ENCODE data around the gene HOXA13.

HOXA13 gene

GRCh38 chr7:27199849-27200760 lies at the start of gene HOXA13:
HOXA13 (minus strand) TSS chr7:27200091; CDS start chr7:27200077, 14 bp downstream.
- peak; percentile 53 for ATAC-seq (ENCODE audit: low read depth)
- Mint-ChIP-seq H3K27ac (peak within 1 kb of the TSS; percentile 79), H3K9me3 (peaks cover 2% of the 10 kb centered on the region), H3K27me3 (peaks cover 34% of the 10 kb centered on the region), H3K4me3 (peak within 1 kb of the TSS; percentile 84), H3K36me3 (no peaks in the 10 kb centered on the region), H3K4me1 (peaks cover 21% of the 10 kb centered on the region)
- DNase-seq (ENCODE audit: low spot score in 2 of 2) = peak in 1 of 2 donors; percentile 32

DNA sequence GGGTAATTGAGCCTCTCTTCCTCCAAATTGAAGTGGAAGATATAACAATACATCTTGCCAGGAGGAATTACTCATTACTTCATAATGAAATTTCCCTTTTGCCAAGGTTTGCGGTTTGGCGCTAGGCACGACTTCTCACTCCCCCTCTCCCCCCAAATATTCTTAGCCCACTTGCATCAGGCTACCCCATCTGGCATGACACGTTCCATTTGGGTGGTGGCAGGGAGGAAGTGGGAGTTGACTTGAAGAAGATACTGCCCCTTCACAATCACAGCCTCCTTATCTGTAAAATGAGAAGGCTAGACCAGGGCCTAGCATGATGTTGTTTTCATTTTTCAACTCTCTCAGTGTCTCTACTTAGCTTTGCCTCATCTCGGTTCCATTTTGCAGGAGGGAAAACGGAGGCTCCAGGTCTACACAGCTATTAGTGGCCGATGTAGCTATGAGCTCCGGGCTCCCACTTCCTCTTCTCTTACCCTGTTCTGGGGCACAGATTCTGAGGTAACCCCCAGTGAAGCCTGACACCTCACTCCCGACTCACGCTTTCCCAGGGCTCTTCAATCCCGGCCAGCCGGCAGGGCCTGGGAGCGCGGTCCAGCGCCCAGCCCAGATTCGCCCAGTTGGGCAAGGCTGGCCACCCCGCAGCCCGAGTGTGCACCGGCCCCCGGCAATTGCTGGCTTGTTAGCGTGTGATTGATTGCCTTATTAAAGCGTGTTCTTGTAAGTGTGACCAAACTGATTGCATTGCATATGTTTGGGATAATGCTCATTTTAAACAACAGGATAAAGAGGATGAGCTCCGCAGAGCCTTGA lies 49.2 kb upstream of the HOXA13 start:
- Mint-ChIP-seq H3K36me3 (no peaks in the 10 kb centered on the region), H3K27me3 (peaks cover 48% of the 10 kb centered on the region), H3K9me3 (no peaks in the 10 kb centered on the region), H3K4me3 (peak overlapping the region; percentile 6), H3K27ac (no peak overlapping the region), H3K4me1 (peaks cover 23% of the 10 kb centered on the region)
- ATAC-seq (ENCODE audit: low read depth) = no peak
- DNase-seq (ENCODE audit: low spot score in 2 of 2) = peak in 1 of 2 donors; percentile 13

DNA sequence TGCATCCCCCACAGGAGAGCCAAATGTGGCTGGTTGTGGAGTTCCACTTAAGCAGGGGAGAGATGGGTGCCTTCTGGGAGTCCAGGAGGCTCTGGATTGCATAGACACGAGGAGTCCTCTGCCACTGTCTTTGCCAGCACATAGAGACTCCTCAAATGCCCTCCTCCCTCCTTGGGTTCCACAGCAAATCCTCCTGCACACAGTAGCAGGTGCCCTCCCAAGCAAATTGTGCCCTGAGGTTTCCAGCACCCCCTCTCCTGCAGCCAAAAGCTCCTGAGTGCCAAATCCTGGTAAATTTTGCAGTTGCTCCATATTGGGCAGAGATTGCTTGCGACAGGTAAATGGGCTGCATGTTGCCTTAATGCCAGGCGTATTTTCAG lies 48.5 kb upstream of the HOXA13 start:
- H3K36me3 Mint-ChIP-seq = no peaks in the 10 kb centered on the region
- no peaks in the 10 kb centered on the region for H3K9me3 Mint-ChIP-seq
- peaks cover 47% of the 10 kb centered on the region for H3K27me3 Mint-ChIP-seq
- DNase-seq (ENCODE audit: low spot score in 2 of 2) (no peak), ATAC-seq (ENCODE audit: low read depth) (no peak)
- H3K27ac Mint-ChIP-seq = no peak overlapping the region
- H3K4me1 Mint-ChIP-seq = peaks cover 24% of the 10 kb centered on the region
- H3K4me3 Mint-ChIP-seq = no peak overlapping the region

DNA sequence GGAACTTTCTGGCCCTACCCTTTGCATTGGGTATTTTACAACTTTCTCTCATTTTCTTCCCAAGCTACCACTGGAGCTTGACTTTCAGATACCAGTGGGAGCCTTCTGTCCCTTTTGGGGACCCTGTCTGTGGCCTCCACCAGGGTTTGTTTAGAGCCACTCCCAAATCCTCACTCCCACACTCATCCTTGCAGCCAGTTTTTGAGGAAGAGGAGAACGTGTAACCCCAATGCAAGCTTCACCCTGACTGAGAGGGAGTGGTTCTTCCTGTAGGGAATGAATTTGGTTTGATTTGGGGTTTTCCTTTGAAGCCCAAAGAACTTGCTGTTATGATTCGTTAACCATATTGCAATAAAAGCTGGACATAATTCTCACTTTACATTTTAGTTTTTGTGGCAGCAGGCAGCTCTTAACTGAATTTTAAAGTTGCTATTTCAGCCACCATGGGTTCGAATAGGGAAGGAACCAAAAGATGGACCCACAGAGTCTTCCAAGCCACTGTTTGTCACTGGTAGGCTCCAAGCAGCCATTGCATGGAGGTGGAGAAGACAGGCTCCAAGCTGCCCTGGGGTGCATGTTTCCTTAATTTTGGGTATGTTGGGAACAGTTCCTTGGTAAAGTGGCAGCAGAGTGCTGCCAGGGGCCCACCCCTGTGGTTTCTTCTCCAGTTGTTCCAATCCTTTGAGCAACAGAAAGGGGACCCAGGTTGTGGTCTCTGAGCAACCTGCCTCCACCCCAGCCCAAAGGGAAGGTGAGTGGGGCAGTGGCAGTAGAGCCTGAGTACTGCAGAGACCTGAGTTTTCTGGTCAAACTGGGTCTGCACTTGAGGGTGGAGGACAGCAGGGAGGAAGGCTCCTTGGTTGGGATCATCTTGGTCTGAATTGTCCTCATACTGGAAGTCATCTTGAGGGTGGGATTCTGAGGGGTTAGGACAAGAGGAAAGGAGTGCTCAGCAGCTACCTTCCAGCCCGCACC lies 47.8 kb upstream of the HOXA13 start:
- Mint-ChIP-seq H3K27me3 (peaks cover 48% of the 10 kb centered on the region), H3K4me3 (no peak overlapping the region), H3K27ac (no peak overlapping the region), H3K36me3 (no peaks in the 10 kb centered on the region), H3K9me3 (no peaks in the 10 kb centered on the region), H3K4me1 (peaks cover 25% of the 10 kb centered on the region)
- no peak for DNase-seq (ENCODE audit: low spot score in 2 of 2)
- ATAC-seq (ENCODE audit: low read depth) = no peak

GRCh38 chr7:27247000-27247399 lies 47.1 kb upstream of the HOXA13 start:
- Mint-ChIP-seq H3K27ac (no peak overlapping the region), H3K4me1 (peaks cover 25% of the 10 kb centered on the region), H3K4me3 (no peak overlapping the region)

DNA sequence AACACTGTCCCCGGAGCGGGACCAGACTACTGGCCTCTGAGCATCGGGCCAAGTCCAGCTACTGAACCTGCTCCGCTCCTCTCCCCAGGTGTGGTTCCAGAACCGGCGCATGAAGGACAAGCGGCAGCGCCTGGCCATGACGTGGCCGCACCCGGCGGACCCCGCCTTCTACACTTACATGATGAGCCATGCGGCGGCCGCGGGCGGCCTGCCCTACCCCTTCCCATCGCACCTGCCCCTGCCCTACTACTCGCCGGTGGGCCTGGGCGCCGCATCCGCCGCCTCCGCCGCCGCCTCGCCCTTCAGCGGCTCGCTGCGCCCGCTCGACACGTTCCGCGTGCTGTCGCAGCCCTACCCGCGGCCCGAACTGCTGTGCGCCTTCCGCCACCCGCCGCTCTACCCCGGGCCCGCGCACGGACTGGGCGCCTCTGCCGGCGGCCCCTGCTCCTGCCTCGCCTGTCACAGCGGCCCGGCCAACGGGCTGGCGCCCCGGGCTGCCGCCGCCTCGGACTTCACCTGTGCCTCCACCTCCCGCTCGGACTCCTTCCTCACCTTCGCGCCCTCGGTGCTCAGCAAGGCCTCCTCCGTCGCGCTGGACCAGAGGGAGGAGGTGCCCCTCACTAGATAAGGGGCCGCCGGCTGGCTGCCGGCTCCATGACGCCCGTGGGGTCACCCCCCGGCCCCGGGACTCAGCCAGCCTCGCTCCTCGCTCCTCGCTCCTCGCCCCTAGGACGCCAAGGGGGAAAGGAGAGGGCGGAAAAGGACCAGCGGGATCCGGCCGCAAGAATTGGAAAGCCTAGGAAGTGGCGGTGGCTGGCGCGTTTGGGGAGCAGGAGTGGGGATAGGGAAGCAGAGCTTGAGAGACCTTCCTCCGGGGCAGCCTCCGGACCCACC lies 46.2 kb upstream of the HOXA13 start:
- peaks cover 45% of the 10 kb centered on the region for H3K27me3 Mint-ChIP-seq
- peak overlapping the region; percentile 34 for H3K4me3 Mint-ChIP-seq
- H3K9me3 Mint-ChIP-seq = peaks cover 1% of the 10 kb centered on the region
- no peak overlapping the region for H3K27ac Mint-ChIP-seq
- peaks cover 25% of the 10 kb centered on the region for H3K4me1 Mint-ChIP-seq
- peaks cover 2% of the 10 kb centered on the region for H3K36me3 Mint-ChIP-seq
- DNase-seq (ENCODE audit: low spot score in 2 of 2) = peak in 1 of 2 donors; percentile 32
- ATAC-seq (ENCODE audit: low read depth) = no peak

More at GRCh38 chr7:27247000-27247399, 47.1 kb upstream of the HOXA13 start:
- peaks cover 2% of the 10 kb centered on the region for H3K36me3 Mint-ChIP-seq
- DNase-seq (ENCODE audit: low spot score in 2 of 2) (no peak), ATAC-seq (ENCODE audit: low read depth) (no peak)
- peaks cover 45% of the 10 kb centered on the region for H3K27me3 Mint-ChIP-seq
- H3K9me3 Mint-ChIP-seq = peaks cover 1% of the 10 kb centered on the region

DNA sequence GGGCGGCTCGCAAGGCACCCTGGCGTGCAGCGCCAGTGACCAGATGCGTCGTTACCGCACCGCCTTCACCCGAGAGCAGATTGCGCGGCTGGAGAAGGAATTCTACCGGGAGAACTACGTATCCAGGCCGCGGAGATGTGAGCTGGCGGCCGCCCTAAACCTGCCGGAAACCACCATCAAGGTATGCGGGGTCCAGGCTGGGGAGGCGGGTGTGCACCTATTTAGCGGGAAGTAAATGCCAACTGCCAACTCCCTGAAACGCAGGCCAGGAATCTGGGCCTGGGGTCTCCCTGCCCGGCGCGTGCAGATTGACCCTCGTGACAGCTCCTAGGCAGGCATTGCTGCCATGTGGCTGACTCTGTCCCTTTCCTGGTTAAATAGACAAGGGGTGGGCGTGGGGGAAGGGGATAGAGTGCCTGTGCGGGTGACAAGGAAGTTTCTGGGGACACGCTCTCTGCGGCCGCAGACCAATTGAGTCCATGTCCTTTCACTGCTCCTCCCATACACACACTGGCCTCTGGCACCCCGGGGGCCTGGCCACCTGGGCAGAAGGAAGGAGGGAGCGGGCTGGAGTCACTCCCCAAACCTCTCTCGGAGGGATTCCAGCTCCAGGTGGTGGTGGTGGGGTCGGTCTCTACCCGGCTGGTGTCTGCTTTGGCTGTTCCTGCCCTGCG lies 45.4 kb upstream of the HOXA13 start:
- H3K27ac Mint-ChIP-seq = no peak overlapping the region
- no peak overlapping the region for H3K4me3 Mint-ChIP-seq
- ATAC-seq (ENCODE audit: low read depth) (no peak), DNase-seq (ENCODE audit: low spot score in 2 of 2) (no peak)
- peaks cover 1% of the 10 kb centered on the region for H3K9me3 Mint-ChIP-seq
- peaks cover 2% of the 10 kb centered on the region for H3K36me3 Mint-ChIP-seq
- peaks cover 46% of the 10 kb centered on the region for H3K27me3 Mint-ChIP-seq
- peaks cover 28% of the 10 kb centered on the region for H3K4me1 Mint-ChIP-seq

DNA sequence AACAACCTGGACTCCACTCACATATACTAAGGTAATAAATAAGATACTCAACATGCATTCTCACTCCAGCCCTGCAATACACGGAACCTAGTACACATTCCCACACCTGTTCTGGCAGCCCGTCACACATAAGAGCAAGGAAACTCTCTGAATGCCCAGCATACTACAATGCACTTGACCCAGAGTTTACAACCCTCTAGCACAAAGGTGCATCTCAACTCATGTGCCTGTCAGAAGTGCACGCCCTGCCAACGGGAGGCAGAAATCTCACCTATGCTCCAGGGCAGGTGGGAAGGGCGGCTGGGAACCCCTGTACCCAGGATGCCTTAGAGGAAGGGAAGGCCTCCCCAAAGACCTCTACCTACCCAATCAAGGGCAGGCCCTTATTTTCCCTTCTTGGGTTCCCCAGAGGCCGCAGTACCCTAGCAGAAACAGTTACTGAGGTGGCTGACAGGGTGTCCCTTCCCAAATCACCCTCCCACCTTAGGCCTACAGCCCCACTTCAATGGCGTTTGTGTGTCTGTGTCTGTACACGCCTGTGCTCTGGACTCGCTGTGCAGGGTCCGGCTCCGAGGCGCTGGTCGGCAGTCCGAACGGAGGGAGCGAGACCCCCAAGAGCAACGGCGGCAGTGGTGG lies 44.7 kb upstream of the HOXA13 start:
- Mint-ChIP-seq H3K27me3 (peaks cover 44% of the 10 kb centered on the region), H3K9me3 (peaks cover 1% of the 10 kb centered on the region), H3K4me3 (no peak overlapping the region), H3K4me1 (peaks cover 24% of the 10 kb centered on the region), H3K36me3 (peaks cover 2% of the 10 kb centered on the region), H3K27ac (no peak overlapping the region)
- DNase-seq (ENCODE audit: low spot score in 2 of 2) = peak in 1 of 2 donors; percentile 12
- no peak for ATAC-seq (ENCODE audit: low read depth)

DNA sequence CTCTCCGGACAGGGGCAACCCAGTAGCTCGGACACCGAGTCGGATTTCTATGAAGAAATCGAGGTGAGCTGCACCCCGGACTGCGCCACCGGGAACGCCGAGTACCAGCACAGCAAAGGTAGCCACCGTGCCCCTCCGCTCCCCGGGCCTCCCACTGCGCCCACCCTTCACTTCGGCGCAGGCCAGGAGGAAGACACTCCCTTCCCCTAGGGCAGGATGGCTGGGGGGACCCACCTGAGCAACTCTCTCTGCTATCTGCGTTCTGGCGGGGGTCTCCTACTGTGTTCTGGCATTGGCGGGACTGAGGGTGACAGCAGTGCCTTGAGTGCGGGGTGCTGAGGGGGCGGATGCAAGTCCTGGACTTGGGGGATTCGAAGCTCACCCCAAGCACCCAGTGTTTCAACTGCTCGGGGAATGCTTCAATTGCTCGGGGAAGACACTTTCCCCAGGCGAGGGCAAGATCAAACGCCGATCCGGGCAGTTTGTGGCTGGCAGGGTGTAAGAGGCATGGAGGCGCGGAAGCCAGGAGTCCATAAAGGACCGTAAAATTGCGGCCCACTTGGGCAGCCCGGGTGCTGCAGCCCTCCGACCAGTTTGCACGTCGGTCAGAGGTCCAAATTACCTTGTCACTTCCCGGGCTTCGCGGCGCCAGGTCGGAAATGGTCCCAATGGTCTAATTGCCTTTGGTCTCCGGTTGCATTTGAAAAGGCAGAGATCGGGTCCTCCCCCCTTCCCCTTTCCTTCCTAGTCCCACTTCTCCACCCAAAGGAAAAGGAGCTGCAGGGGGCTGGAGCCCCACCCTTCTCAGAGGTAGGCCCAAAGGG lies 43.7 kb upstream of the HOXA13 start:
- Mint-ChIP-seq H3K27me3 (peaks cover 41% of the 10 kb centered on the region), H3K4me1 (peaks cover 14% of the 10 kb centered on the region), H3K9me3 (peaks cover 1% of the 10 kb centered on the region), H3K36me3 (peaks cover 2% of the 10 kb centered on the region), H3K27ac (peak overlapping the region; percentile 75), H3K4me3 (peak overlapping the region; percentile 46)
- DNase-seq (ENCODE audit: low spot score in 2 of 2) = peak in 1 of 2 donors; percentile 16
- ATAC-seq (ENCODE audit: low read depth) = no peak

DNA sequence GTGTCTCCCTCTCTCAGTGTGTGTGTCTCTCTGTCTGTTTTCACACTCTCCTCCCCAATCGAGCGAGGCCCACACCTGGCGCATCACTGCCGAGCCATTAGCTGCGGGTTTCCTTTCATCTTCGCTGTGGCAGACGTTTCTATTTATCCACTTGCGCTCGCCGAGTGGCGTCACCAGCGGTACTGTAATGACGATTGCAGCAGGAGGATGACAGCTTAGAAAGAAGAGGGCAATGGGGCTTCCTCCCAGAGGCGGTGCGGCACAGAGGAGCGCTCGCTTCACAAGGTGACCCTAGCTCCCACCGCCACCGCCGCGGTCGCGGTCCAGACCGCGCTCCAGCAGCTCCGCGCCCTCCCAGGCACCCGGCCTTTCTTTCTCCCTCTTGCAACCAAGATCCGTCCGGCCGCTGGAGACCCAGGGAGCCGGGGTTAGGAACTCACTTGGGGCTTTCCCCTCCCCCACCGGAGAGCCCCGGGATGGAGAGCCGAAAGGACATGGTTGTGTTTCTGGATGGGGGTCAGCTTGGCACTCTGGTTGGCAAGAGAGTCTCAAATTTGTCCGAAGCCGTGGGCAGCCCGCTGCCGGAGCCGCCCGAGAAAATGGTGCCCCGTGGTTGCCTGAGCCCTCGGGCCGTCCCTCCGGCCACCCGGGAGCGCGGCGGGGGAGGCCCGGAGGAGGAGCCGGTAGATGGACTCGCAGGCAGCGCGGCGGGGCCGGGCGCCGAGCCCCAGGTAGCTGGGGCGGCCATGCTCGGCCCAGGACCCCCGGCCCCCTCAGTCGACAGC lies 42.9 kb upstream of the HOXA13 start, which contains the start of gene EVX1:
EVX1 (plus strand) TSS at position 248 of the 785 bp plus-strand sequence; CDS start at position 477, 229 bp downstream.
- peak within 1 kb of the TSS; percentile 46 for H3K4me3 Mint-ChIP-seq
- DNase-seq (ENCODE audit: low spot score in 2 of 2) (peak in 1 of 2 donors; percentile 31), ATAC-seq (ENCODE audit: low read depth) (no peak)
- peaks cover 2% of the 10 kb centered on the region for H3K36me3 Mint-ChIP-seq
- H3K27me3 Mint-ChIP-seq = peaks cover 43% of the 10 kb centered on the region
- peak within 1 kb of the TSS; percentile 75 for H3K27ac Mint-ChIP-seq
- H3K9me3 Mint-ChIP-seq = peaks cover 1% of the 10 kb centered on the region
- H3K4me1 Mint-ChIP-seq = peaks cover 13% of the 10 kb centered on the region

Data from memory B cell (primary cell).